Cardiac septum (tissue), 1 donor: ENCODE measurements around the gene CYP19A1. TPM values are rescaled to one million over a fixed set of nuclear protein-coding genes. Genes with fewer than 3 reads are reported as not detected.

Experiments
- DNase-seq: peaks from one replicate; pipeline ENCODE4 v3.0.0-alpha.2; 2020; ENCODE audit warnings: low spot score
- intact Hi-C: fragments of 100-400 bp; cut with DNase I; formaldehyde crosslinking; loops from one replicate; pipeline ENCODE4 v1.14.0; 2022
- total RNA-seq: library from RNA; stranded (reverse); fragmentation: NEBNext Ultra II Directional; extraction: Animal tissue kit (Norgen Biotek cat#: 25700); gene quantifications from one replicate; pipeline ENCODE4 v1.2.1, GENCODE V29; 2021
- donor health status: DM: no; HTN: no; CAD: no.

CYP19A1 gene
- total RNA-seq, 1 donor from 2014 or later: 0.40 TPM

DNA sequence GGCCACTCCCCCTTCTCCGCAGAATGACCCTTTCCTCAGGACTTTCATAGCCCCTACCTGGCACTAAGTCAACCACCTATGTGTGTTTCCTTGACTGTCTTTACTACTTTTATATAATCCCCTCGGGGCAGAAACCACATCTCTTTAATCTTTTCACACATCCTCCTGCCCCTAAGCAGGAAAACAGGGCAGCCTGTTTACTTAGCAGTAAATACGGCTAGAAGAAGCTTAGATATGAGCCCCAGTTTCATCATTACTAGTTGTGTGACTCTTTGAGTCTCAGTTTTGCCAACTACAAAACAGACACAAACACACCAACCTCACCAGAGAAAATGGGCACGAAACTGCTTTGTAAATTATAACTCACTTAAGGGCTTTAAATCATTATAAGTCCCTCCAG is 98.3 kb downstream of the CYP19A1 start:
- DNase-seq: no peak
- intact Hi-C loops: no loop called here

DNA sequence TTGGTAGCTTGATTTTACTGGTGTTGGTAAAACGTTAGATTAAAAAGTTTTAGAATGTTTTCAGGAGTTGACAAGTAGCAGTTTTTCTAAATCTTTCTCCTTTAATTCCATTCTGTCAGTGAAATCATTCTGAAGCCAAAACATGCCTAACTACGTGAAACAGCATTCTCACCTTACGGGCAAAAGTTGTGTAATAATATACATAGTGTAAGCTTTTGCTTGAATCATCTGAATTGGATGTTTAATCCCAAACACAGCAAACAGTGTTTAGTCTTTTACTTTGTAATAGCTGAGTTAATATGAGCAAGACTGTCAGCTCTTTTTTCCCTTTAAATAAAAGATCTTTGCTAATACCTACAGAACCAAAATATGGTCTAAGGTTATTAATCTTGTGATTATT is 100.6 kb downstream of the CYP19A1 start:
- DNase-seq: no peak
- intact Hi-C loops: no loop called here

DNA sequence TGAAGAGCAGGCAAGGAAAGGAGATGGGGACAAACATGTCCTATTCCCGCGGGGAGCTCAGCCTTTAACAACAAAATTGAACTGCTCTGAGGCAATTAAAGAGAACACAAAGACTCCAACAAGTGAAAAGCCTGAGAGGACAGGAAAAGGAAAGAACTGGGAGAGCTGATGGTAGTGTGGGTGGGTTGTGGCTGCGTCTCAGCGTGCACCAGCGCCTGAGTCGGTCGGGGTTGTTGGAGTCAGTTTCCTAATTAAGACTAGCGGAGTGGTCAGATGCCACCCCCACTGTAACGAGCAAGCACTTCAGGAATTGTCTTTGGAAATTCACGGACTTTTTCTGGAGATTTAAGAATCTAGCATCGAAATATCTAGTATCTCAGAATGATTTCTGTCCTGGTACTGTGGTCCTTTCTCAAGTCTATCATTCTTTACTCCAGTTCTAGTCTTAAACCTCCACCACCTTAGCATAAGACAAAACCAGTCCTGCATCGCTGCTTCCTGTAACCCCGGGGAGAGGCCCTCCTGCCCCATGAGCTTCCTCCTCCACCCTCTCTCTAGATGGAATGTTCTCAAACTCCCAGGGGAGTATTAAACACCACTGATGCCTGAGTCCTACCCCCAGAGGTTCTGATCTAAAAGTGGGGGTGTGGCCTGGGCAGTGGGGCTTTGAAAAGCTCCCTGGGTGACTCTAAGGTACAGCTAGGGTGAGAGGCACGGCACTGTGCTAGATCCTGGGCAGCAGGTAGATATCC is 104.0 kb downstream of the CYP19A1 start:
- intact Hi-C loops: loop anchor here (5.0 kb wide), 1 partner anchor 48 kb away; no protein-coding TSS in a partner anchor
- no peak for DNase-seq

DNA sequence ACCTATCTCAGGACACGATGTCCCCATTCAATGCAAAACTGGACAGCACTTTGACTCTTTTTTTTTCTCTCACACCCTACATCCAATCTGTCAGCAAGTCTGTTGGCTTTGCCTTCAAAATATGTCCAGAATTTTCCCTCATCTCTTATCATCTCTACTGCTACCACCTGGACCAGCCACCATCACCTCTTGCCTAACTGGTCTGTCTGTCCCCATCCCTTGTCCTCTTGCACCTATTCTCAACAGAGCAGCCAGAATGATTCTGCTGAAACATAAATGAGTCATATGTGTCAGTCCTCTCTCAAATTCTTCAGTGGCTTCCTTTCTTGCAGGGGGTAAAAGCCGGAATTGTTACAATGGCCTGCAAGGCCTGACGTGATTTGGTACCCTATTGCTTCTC is 105.8 kb downstream of the CYP19A1 start:
- intact Hi-C loops: loop anchor here (5.0 kb wide), 1 partner anchor 50 kb away; no protein-coding TSS in a partner anchor
- no peak for DNase-seq

DNA sequence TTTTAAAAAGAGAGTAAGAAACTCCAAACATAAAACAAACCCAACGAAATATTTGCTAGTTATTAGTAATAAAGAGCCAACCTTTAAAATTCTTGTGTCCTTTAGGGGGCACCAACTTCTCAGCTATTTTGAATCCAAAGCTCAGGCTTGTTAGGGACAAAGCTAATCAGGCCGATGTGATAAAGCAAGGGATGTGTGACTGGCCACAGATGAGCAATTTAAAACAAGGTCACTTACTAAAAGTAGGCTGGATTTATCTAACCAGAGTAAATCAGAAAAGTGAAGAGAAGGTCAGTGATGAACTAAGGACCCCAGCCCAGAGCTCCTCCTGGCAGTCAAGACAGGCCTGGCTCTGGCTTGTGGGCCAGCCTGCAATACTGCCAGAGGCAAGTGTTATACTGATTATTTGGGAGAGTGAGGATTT is 108.5 kb downstream of the CYP19A1 start:
- intact Hi-C loops: loop anchor here (2.0 to 5.0 kb wide), 2 partner anchors 52 to 151 kb away; no protein-coding TSS in a partner anchor
- no peak for DNase-seq

DNA sequence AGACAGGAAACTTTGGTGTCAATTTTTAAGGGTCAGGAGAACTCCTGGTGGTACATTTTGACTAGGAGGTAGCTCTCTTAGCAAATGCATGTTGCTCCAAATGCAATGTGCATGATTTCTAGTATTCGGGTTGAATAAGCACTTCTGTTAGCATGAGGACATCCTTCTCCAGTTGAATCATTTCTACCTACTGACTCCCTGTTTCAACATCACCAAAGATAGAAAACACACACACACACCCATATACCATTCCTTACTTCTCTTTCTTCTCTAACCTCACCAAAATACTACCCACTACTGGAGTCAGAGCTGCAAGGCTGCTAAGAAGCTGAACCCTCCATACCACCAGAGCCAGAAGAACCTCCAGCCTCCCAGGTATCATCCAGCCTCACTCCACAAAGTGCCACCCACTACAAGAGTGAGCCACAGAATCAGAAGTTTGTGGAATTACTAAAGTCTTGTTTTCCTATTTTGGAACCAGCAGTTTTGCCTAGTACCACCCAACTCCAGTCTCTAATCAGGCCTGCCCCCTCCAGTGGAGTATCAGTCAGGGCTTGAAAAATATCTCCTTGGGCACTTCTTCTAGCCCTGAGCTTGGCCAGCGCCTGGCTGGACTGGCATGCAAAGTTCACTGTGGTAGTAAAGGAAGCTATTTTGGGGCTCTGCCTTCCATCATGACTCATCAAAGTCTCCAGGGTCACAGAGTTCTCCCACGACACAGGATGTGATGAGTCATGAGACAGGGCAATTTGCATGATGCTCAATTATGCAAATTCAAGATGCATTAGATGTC is 110.3 kb downstream of the CYP19A1 start:
- intact Hi-C loops: no loop called here
- no peak for DNase-seq

DNA sequence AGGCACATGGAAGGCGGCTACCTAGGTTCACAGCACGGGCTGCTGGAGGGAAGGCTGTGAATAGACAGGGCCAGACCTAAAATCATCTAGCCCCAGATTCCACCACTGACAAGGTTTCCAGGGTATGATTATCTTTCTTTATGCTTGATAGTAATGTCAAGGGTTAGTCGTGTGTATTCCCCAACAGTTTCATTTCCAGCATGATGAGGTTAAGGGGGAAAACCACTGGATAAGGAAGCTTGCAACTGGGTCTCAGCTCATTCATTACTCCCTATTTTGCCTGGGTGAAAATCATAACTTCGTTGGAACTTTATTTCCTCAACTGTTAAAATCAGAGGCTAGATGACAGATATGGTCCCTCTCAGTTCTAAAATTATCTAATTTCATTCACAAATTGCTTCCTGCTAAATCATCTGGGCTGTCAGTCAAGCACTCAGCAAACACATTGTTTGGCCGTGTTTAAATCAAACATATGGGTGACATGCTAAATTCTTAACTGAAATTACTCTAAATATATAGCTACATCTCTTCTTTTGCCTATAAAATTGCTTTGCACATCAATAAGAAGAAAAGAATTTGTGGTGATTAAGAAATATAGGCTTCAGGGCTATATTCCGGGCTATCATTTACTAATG is 111.7 kb downstream of the CYP19A1 start:
- no peak for DNase-seq
- intact Hi-C loops: no loop called here

DNA sequence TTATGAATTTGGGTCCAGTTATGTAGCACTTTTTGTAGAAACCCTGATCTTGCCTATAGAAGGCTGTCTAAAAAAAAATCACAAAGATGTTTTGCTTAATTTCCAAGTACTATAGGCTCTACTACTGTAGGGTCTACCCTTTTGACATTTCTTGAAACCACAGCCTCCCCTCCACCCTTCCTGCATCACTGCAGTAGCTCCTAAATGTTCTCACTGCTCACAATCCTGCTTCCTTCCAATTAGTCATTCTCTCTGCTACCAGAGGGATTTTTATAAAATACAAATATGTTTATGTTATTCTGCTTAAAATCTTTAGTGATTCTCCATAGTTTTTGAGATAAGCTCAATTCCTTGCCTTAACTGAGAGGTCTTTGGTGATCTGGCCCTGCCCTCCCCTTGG is 114.0 kb downstream of the CYP19A1 start:
- no peak for DNase-seq
- intact Hi-C loops: no loop called here

DNA sequence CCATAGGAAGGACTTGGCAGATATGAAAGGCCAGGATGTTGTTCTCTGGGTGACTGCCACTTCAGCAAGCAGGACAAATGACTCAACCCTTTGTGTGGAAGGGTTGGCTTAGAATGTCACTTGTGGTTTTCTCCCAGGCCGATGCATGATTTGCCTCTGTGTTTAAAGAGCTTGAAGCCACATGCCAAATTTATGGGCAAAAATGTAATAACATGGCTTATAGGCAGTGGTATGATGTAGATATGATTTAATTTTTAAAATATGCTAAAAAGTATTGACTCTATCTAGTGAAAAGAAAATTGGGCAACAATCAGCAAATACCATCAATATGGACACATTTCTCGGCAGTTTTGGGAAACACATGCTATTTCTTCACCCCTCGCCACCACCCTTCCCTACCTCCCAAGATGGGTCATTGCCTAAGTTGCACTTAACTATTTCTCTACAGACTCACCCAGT is 114.6 kb downstream of the CYP19A1 start:
- no peak for DNase-seq
- intact Hi-C loops: no loop called here

DNA sequence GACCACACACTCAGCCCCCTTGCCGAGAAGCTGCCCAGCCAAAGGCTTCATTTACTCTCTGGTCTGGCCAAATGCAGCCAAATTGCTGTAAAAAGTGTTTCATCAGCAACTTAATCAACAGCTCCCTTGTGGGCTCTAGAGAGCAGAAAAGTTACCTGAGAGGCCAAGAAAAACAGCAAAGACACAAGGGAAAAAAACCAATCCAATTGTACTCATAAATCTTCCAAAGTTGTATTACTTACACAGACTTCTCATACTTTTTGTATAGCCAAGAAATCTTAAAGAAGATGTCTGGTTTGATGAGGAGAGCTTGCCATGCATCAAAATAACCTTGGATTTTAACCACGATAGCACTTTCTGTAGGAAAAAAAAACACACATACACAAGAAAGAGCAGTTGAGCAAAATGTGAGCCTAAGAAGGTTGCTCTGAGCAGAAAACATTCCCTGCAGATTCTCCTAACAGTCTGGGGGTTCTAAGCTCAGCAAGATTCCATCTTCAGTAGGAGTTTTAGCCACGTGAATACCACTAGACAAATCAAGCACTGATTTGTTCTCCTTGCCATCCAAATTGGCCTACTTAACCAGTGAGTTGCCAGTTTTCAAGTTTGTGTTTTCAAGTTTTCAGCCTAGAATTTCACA is 120.0 kb downstream of the CYP19A1 start:
- no peak for DNase-seq
- intact Hi-C loops: no loop called here

DNA sequence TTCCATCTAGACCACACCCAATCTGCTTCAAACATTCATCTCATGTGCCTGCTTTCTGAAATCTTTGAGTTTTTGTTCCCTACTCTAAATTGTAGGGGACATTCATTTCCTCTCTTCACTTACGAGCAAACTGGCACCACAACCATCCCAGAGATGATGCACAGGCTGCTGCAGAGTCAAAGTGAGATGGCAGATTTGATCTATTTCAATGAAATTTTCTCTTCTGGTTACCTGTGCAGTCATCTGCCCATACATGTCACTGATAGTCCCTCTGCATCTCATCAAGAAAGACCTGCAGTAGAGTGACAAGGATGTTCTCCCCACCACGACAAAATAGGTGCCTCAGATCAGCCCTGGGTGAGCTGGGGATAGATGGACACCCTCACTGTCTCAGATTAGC is 125.5 kb downstream of the CYP19A1 start:
- no peak for DNase-seq
- intact Hi-C loops: no loop called here

DNA sequence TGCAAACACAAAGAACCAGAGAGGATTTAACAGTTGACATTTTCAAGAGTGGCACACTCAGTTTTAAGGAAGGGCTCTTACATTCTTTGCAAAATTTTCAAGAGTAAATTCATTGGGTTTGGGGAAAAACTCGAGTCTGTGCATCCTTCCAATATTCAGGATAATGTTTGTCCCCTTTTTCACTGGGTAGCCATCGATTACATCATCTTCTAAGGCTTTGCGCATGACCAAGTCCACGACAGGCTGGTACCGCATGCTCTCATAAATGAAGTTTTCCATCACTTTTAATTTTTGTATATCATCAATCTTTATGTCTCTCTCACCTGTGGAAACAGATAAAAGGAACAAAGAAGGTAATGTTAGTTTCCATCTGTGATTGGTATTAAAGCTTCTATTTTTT is 126.2 kb downstream of the CYP19A1 start:
- no peak for DNase-seq
- intact Hi-C loops: no loop called here

DNA sequence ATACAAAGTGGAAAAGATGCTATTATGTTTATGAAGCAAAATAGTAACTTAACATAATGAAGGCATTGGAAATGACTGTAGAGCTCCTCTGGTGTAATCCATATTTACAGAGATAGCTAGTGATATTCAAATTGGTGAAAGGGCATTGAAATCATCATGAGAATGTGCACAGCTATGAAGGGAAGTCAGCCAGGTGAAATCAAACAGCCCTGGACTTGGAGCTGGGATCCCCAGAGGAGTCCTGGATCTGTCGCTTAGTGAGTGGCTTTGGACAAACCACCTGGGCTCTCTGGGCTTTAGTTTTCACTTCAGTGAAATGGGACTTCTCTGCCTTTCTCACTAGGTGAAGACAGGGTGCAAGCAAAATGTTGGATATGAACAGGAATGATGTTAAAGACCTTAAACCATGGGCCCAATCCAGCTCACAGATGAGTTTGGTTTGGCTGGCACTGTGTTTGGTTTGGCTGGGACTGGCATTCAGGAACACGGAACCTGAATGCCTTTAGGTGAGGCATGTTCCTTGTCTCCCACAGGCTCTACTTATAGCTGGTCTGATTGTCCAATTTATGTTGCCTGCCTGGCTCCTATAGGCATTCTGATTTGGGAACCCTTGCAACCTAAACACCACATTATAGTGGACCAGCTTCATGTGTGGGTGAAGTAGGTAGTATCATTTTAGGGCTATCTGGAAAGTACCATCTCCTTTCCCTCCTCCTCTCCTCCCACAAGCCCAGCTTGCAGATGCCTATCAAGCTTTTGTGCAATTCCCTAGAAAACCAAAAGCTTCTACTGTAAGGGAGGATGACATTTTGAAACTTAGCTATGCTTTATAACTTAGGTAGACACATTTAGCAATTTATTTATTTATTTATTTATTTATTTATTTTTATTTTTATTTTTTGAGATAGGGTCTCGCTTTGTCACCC is 133.1 kb downstream of the CYP19A1 start:
- DNase-seq: no peak
- intact Hi-C loops: no loop called here

DNA sequence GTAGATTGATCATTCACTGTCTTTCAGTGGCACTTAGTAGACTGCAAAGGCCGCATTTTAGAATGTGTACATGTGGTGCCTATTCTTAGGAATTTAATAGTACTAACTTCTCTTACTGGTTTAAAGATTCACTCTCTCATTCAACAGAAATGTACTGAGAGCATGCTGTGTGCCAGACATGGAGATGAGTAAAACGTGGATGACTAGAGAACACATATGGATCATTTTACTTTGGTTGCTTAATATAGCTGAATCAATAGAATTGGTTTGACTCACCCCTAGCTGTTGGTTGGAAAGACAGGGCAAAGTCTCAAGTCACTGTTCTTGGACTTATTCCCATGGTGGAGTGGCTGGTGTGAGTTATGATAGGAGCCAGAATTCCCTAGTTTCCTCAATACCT is 134.6 kb downstream of the CYP19A1 start:
- intact Hi-C loops: no loop called here
- DNase-seq: no peak

DNA sequence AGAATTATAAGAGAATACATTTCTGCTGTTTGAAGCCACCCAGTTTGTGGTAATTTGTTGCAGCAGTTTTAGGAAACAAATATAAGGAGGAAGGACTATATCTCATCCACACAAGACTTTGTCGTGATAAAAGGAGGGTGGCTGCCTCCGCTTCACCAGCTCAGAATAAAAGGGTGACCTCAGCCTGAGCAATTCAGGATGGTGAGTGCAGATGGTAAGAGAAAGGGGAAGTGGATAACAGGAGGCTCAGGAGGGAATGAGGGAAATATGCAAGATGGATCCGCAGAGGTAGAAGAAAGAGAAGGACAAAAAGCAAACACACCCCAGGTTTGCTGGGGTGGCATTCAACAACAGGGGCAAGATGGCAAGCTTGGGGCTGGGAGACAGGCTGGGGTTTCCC is 135.6 kb downstream of the CYP19A1 start:
- intact Hi-C loops: no loop called here

DNA sequence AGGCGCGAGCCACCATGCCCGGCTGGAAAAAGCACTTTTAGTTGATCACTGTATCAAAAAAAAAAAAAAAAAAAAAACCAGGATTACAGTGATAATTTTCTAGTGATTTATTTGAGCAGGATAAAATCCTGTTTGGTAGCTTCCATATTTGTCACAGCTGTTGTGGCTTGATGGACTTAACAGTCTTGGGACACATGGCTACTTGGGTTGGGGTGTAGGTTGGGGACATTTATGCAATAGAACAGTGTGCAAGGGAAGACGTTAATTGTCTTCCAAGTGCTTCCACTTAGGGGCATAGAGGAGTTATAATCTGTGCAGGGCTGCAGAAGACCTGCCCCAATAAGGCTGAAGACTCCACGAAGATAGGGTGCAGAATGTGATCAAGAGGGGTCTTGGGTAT is 136.8 kb downstream of the CYP19A1 start:
- DNase-seq: no peak
- intact Hi-C loops: no loop called here

More for the DNA sequence above, 135.6 kb downstream of the CYP19A1 start:
- no peak for DNase-seq

DNA sequence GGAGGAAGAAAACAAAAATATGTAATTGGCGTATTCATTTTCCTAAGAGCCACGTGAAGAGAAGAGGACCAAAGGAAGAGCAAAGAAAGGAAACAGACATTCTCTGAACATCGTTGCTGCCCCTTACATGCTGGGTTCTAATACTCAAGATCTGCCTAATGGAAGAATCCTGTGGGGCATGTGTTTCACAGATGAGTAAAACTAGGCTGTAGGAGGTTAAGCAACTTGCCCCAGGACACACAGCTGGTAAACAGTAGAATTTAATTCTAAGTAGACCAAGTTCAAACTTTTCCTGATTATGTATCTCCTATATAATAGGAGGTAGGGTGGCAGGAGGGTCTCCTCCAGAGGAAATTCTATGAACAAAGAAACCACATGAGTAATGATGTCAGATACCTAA is 137.6 kb downstream of the CYP19A1 start:
- intact Hi-C loops: no loop called here
- no peak for DNase-seq

DNA sequence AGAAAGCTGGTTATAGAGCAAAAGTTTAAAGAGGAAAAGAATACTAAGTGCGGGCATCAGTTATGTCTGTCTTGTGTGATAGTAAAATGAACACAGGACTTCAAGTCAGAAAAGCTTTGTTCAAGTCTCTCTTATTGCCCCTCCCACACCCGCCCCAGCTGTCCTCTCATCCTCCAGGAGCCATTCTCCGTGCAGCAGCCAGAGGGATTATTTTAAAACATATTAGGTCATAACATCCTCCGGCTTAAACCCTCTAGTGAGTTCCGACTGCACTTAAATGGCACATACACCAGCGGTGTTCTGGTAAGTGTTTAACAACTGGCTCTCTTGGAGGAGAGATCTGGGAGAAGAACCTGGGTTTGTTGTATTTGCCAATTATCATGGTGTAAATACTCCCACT is 138.9 kb downstream of the CYP19A1 start:
- intact Hi-C loops: loop anchor here (10.0 kb wide), 1 partner anchor 285 kb away; no protein-coding TSS in a partner anchor
- DNase-seq: no peak
